Loucy (cell line): ENCODE data around the gene ARHGAP26.

Source experiments
- EZH2phosphoT487 ChIP-seq: fragments of 200-600 bp; IDR thresholded peaks from 2 replicates; pipeline ENCODE4 v1.6.1; 2018; ENCODE audit warnings: antibody characterized with exemption, mild to moderate bottlenecking, moderate library complexity, borderline replicate concordance
- TF ChIP-seq, protein P1 (sequence below): fragments of 200-600 bp; sonication (generic); conservative IDR thresholded peaks from 2 replicates; pipeline ENCODE4 v1.5.1; 2014; ENCODE audit warnings: mild to moderate bottlenecking, antibody characterized with exemption, low read length

DNA sequence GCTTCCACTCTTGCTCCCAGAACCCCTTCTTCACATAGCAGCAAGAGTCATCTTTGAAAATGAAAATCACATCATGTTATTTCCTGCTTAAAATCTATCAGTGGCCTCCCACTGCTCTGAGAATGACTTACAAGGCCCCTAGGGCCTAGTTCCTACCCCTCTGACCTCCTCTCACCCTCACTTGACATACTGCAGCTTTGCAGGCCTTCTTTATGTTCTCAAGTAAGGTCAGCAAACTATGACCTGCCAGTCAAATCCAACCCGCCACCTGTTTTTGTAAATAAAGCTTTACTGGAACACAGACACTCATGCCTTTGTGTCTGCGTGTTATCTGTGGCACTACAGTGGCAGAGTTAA is 447.6 kb downstream of the ARHGAP26 start:
- TF ChIP-seq, protein P1, sequence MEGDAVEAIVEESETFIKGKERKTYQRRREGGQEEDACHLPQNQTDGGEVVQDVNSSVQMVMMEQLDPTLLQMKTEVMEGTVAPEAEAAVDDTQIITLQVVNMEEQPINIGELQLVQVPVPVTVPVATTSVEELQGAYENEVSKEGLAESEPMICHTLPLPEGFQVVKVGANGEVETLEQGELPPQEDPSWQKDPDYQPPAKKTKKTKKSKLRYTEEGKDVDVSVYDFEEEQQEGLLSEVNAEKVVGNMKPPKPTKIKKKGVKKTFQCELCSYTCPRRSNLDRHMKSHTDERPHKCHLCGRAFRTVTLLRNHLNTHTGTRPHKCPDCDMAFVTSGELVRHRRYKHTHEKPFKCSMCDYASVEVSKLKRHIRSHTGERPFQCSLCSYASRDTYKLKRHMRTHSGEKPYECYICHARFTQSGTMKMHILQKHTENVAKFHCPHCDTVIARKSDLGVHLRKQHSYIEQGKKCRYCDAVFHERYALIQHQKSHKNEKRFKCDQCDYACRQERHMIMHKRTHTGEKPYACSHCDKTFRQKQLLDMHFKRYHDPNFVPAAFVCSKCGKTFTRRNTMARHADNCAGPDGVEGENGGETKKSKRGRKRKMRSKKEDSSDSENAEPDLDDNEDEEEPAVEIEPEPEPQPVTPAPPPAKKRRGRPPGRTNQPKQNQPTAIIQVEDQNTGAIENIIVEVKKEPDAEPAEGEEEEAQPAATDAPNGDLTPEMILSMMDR = no peak
- no peak for TF ChIP-seq EZH2phosphoT487
